ENCODE data around the gene BRIP1.

BRIP1 gene

DNA sequence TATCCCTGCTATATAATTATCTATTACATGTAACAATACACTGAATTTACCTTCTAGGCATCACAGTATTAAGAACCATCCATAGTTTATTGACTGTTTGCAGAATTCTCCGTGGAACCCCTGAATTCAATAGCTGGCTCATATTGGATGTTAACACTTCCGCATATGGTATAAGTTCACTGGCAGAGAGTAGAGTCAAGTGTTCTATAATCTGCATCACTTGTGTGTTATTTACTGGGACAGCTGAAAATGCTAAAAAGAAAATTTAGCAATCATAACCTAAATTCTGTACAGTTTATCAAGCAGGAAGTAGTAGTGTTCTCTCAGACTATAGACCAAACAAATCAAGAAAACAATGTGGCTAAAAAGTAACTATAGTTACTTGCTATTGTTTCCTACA lies 14.5 kb upstream of the BRIP1 start:
- TF ChIP-seq, protein P1, sequence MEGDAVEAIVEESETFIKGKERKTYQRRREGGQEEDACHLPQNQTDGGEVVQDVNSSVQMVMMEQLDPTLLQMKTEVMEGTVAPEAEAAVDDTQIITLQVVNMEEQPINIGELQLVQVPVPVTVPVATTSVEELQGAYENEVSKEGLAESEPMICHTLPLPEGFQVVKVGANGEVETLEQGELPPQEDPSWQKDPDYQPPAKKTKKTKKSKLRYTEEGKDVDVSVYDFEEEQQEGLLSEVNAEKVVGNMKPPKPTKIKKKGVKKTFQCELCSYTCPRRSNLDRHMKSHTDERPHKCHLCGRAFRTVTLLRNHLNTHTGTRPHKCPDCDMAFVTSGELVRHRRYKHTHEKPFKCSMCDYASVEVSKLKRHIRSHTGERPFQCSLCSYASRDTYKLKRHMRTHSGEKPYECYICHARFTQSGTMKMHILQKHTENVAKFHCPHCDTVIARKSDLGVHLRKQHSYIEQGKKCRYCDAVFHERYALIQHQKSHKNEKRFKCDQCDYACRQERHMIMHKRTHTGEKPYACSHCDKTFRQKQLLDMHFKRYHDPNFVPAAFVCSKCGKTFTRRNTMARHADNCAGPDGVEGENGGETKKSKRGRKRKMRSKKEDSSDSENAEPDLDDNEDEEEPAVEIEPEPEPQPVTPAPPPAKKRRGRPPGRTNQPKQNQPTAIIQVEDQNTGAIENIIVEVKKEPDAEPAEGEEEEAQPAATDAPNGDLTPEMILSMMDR (IDR thresholded peaks at IDR 0.05; ENCODE audit: insufficient read depth, low read depth, low read length, missing control alignments): no peak
- DNase-seq (ENCODE audit: low read depth): no peak
- no peak overlapping the region for H3K4me3 ChIP-seq (ENCODE audit: low read length)

DNA sequence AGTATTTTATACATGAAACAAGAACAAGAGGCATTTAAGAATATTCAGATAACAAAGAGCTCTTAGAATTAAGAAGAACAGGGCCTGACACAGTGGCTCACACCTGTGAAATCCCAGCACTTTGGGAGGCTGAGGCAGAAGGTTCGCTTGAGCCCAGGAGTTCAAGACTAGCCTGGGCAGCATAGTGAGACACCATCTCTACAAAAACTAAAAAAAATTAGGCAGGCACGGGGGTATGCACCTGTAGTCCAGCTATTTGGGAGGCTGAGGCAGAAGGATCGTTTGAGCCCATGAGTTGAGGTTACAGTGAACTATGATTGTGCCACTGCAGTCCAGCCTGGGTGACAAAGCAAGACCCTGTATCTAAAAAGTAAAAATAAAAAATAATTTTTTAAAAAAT lies 12.5 kb upstream of the BRIP1 start:
- no peak overlapping the region for H3K4me3 ChIP-seq (ENCODE audit: low read length)
- TF ChIP-seq, protein P1 (IDR thresholded peaks at IDR 0.05; ENCODE audit: insufficient read depth, low read depth, low read length, missing control alignments): no peak
- DNase-seq (ENCODE audit: low read depth): no peak

DNA sequence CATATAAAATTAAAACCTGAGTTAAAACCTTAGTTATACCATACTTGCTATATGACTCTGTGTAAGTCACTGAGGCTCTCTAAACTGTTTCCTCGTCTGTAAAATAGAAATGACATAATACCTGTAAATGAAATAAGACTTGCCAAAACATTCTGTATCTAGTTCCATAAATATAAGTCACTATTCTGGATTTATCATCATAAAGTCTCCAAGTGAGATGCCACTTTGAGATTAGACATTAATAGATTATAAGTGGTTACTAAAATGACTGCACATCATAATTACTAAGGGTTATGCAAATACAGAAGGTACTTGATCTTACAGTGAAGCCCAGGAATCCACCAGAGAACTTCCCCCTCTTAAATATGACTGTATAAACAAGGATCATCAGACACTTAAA lies 12.0 kb upstream of the BRIP1 start:
- no peak overlapping the region for H3K4me3 ChIP-seq (ENCODE audit: low read length)
- TF ChIP-seq, protein P1 (IDR thresholded peaks at IDR 0.05; ENCODE audit: insufficient read depth, low read depth, low read length, missing control alignments): no peak
- DNase-seq (ENCODE audit: low read depth): no peak

DNA sequence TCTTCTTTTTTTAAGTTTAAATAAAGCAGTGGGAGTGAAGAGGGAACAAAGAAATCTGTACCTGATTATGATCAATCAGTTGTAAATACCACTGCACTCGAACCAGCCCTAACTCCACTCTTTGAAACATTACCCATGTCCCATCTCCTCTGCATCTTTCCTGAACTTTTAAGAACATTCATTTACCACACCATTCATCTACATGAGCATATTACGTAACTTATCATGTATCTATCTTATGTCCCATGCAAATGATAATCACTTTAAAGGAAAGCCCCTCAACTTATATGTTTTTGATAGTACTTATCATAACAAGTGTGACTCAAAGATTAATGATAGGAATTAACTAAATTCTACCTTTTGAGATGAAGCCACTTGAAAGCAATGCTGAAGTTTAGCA lies 10.7 kb upstream of the BRIP1 start:
- DNase-seq (ENCODE audit: low read depth): no peak
- H3K4me3 ChIP-seq (ENCODE audit: low read length): no peak overlapping the region
- TF ChIP-seq, protein P1 (IDR thresholded peaks at IDR 0.05; ENCODE audit: insufficient read depth, low read depth, low read length, missing control alignments): no peak

DNA sequence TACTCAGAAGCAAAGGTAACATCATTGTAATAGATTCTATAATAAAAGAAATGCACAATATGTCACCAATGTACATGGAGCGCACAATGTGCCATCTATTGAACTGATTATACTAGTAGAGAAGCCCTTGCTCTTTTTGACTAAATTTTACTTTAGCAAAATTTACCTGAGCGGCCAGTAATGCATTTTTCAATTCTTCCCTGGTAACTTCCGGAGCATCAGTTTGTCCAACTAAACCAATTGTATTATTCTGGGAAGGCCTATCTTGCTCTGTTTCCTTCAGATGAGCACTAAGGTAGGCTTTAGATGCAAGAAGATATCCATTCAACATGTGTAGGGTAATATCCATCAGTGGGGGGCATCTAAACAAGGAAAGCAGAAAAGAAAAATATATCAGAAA lies 8.8 kb upstream of the BRIP1 start:
- DNase-seq (ENCODE audit: low read depth): no peak
- no peak overlapping the region for H3K4me3 ChIP-seq (ENCODE audit: low read length)
- TF ChIP-seq, protein P1 (IDR thresholded peaks at IDR 0.05; ENCODE audit: insufficient read depth, low read depth, low read length, missing control alignments): no peak

DNA sequence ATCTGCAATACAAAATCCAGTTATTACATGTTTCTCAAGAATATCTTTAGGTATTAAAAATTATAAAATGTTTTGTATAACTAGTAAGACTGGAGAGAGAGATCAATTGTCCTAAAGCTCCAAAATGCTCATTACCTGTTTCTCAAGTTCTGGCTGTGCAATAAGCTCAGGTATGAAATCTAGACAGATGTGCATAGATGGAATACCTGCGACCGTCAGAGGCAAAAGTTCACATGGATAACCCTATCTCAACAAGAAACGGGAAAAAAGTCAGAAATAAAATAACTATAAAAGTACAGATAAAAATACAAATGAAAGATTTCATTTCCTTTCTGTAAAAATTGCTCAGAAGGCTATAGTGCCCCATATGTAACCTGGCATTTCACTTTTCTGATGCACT lies 5.8 kb upstream of the BRIP1 start:
- DNase-seq (ENCODE audit: low read depth): no peak

DNA sequence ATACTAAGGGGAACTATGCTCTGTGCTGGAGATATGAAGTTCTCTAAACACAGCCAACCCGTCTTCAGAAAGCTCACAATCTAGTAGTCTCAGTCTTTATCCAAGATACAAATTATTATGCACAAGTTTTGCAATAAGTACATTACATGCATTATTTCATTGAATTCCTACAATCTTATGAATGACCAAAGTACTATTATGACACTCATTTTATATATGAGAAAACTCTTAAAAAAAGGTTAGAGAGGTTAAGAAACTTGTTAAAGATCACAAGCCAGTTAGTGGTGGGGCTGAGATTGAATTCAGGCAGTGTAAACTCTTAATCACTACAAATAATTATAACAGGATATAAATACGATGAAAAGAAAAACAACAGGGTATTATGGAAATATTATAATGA lies 4.7 kb upstream of the BRIP1 start:
- no peak for DNase-seq (ENCODE audit: low read depth)
- H3K4me3 ChIP-seq (ENCODE audit: low read length): no peak overlapping the region
- TF ChIP-seq, protein P1 (IDR thresholded peaks at IDR 0.05; ENCODE audit: insufficient read depth, low read depth, low read length, missing control alignments): no peak

More for the DNA sequence above, 5.8 kb upstream of the BRIP1 start:
- H3K4me3 ChIP-seq (ENCODE audit: low read length): no peak overlapping the region
- TF ChIP-seq, protein P1 (IDR thresholded peaks at IDR 0.05; ENCODE audit: insufficient read depth, low read depth, low read length, missing control alignments): no peak

All from epithelial cell of esophagus (primary cell).